CD4-positive, alpha-beta T cell (primary cell): ENCODE measurements around the gene AIFM2. TPM values are rescaled to one million over a fixed set of nuclear protein-coding genes. Genes with fewer than 3 reads are reported as not detected.

Experiments
- ATAC-seq: fragments of 200-7000 bp; cut with Tn5 transposase; one replicate; pipeline ENCODE4 v1.10.0; 2022; ENCODE audit warnings: mild to moderate bottlenecking; ENCODE audit not compliant: poor library complexity
- CTCF ChIA-PET: fragments of 350-600 bp; sonication (Branson Sonifier 250); formaldehyde crosslinking; loops from one replicate; lab custom pipeline; 2021; ENCODE audit warnings: antibody characterized with exemption, inconsistent platforms; lab: Charles Lee
- POLR2A ChIA-PET: fragments of 350-600 bp; sonication (Branson Sonifier 250); formaldehyde crosslinking; loops from one replicate; lab custom pipeline; 2021; ENCODE audit warnings: antibody characterized with exemption, inconsistent platforms; lab: Charles Lee
- DNase-seq, 14 experiments: peaks; one replicate each; pipeline ENCODE4 v3.0.0-alpha.2; 2013 to 2020; ENCODE audit warnings: mixed read lengths in 2 of 14
- H3K27ac ChIP-seq, 2 donors: one replicate each; pipeline versions ENCODE4 v1.5.1 to v1.7.0; 2013; ENCODE audit warnings: low read length in 2 of 2, low read depth in 1 of 2, mild to moderate bottlenecking in 1 of 2
- H3K27me3 ChIP-seq, 2 experiments: 1 replicate in 1 of 2; 2 replicates in 1 of 2; pipeline versions ENCODE4 v1.6.1 to v1.7.0; 2013; ENCODE audit warnings: low read length in 2 of 2, control low read depth in 1 of 2, mild to moderate bottlenecking in 1 of 2, moderate library complexity in 1 of 2; ENCODE audit not compliant: insufficient read depth in 2 of 2, control insufficient read depth in 1 of 2
- H3K36me3 ChIP-seq: one replicate; pipeline ENCODE4 v1.6.1; 2013; ENCODE audit warnings: low read length, control low read depth; ENCODE audit not compliant: insufficient read depth
- H3K4me1 ChIP-seq: one replicate; pipeline ENCODE4 v1.6.1; 2013; ENCODE audit warnings: low read length, control low read depth; ENCODE audit not compliant: insufficient read depth
- H3K4me3 ChIP-seq: one replicate; pipeline ENCODE4 v1.5.1; 2013; ENCODE audit warnings: mild to moderate bottlenecking, low read length, moderate library complexity
- H3K9me3 ChIP-seq, 2 experiments: 1 replicate in 1 of 2; 2 replicates in 1 of 2; pipeline versions ENCODE4 v1.6.1 to v1.7.0; 2013; ENCODE audit warnings: low read length in 2 of 2, mild to moderate bottlenecking in 2 of 2, control low read depth in 1 of 2, moderate library complexity in 1 of 2; ENCODE audit not compliant: control insufficient read depth in 1 of 2, insufficient read depth in 1 of 2
- H3K27ac Mint-ChIP-seq: one replicate; pipeline ENCODE4 v1.8.0; 2020; ENCODE audit warnings: mixed read lengths
- H3K27me3 Mint-ChIP-seq: one replicate; pipeline ENCODE4 v1.8.0; 2021; ENCODE audit warnings: mixed read lengths
- H3K36me3 Mint-ChIP-seq: one replicate; pipeline ENCODE4 v1.8.0; 2021; ENCODE audit warnings: low read depth, mixed read lengths
- H3K4me1 Mint-ChIP-seq: one replicate; pipeline ENCODE4 v1.8.0; 2021; ENCODE audit warnings: low read depth, mixed read lengths
- H3K4me3 Mint-ChIP-seq: one replicate; pipeline ENCODE4 v1.8.0; 2020; ENCODE audit warnings: mild to moderate bottlenecking, mixed read lengths
- H3K9me3 Mint-ChIP-seq: one replicate; pipeline ENCODE4 v1.8.0; 2020; ENCODE audit warnings: mixed read lengths
- intact Hi-C, 2 experiments: fragments of 100-400 bp; cut with DNase I in 1 of 2; cut with micrococcal nuclease in 1 of 2; formaldehyde crosslinking; loops; one replicate each; pipeline versions ENCODE4 v1.15.1 to v1.9.0; 2023 to 2025; cut with DNase I, micrococcal nuclease
- total RNA-seq, 174 experiments: library from RNA in 2 of 174; stranded (reverse) in 2 of 174; gene quantifications; one replicate each; pipeline ENCODE4 v1.2.3 and lab custom pipeline; 2021 to 2026
- TF ChIP-seq, protein P1 (sequence below): fragments of 200-600 bp; IDR thresholded peaks from one replicate; pipeline ENCODE4 v1.8.0; 2022; ENCODE audit warnings: antibody characterized with exemption, mild to moderate bottlenecking

Gene AIFM2
- total RNA-seq, 2 experiments from 2014 or later: 2.3 to 2.5 TPM

DNA sequence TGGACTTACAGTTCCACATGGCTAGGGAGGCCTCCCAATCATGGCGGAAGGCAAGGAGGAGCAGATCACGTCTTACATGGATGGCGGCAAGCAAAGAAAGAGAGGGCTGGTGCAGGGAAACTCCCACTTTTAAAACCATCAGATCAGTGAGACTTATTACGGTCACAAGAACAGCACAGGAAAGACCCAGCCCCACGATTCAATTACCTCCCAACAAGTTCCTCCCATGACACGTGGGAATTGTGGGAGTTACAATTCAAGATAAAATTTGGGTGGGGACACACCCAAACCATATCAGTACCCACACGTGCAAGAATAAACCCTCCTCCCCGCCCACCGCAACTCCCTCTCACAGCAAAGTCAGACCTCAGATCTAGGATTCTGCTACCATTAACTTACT lies 4.5 kb upstream of the AIFM2 start:
- no peak overlapping the region for H3K27ac ChIP-seq
- Mint-ChIP-seq H3K4me3 (no peak overlapping the region), H3K4me1 (peaks cover 19% of the 10 kb centered on the region), H3K27ac (no peak overlapping the region), H3K27me3 (peaks cover under 1% of the 10 kb centered on the region), H3K36me3 (peaks cover 20% of the 10 kb centered on the region), H3K9me3 (no peaks in the 10 kb centered on the region)
- intact Hi-C loops: no loop called here
- H3K36me3 ChIP-seq: peaks cover 11% of the 10 kb centered on the region
- ChIA-PET CTCF (no interaction called here), POLR2A (no interaction called here)
- no peak overlapping the region for H3K4me3 ChIP-seq
- TF ChIP-seq, protein P1, sequence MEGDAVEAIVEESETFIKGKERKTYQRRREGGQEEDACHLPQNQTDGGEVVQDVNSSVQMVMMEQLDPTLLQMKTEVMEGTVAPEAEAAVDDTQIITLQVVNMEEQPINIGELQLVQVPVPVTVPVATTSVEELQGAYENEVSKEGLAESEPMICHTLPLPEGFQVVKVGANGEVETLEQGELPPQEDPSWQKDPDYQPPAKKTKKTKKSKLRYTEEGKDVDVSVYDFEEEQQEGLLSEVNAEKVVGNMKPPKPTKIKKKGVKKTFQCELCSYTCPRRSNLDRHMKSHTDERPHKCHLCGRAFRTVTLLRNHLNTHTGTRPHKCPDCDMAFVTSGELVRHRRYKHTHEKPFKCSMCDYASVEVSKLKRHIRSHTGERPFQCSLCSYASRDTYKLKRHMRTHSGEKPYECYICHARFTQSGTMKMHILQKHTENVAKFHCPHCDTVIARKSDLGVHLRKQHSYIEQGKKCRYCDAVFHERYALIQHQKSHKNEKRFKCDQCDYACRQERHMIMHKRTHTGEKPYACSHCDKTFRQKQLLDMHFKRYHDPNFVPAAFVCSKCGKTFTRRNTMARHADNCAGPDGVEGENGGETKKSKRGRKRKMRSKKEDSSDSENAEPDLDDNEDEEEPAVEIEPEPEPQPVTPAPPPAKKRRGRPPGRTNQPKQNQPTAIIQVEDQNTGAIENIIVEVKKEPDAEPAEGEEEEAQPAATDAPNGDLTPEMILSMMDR: no peak
- H3K4me1 ChIP-seq: peaks cover 11% of the 10 kb centered on the region
- no peak for DNase-seq
- no peak for ATAC-seq
- H3K9me3 ChIP-seq: no peaks in the 10 kb centered on the region
- peaks cover 0 to 3% of the 10 kb centered on the region in 2 experiments for H3K27me3 ChIP-seq

DNA sequence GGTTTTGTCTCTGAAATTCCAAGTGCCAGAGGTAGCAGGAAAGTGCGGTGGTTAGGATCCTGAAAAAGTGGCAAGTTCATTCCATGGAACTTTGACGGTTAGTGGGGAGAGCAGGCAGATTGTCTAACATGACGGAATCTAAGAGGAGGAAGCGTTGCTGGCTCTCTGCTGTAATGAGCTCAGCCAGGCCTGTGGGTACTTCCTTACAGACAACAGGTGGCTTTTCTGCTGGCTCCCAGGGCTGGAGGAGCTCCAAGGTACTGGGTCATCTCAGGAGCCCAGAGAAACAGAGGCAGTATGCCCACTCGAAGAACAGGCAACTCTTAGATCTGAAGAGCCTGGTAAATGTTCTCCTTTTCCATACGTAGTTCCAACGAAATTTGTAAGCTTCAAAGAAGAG lies 3.1 kb upstream of the AIFM2 start:
- intact Hi-C loops: no loop called here
- Histone ChIP-seq H3K4me1 (peaks cover 19% of the 10 kb centered on the region), H3K27ac (no peak overlapping the region), H3K4me3 (no peak overlapping the region), H3K9me3 (no peaks in the 10 kb centered on the region), H3K36me3 (peaks cover 8% of the 10 kb centered on the region), H3K27me3 (peaks cover 0 to 4% of the 10 kb centered on the region in 2 experiments)
- H3K36me3 Mint-ChIP-seq: peaks cover 16% of the 10 kb centered on the region
- TF ChIP-seq, protein P1: no peak
- no peak overlapping the region for H3K4me3 Mint-ChIP-seq
- H3K4me1 Mint-ChIP-seq: peaks cover 20% of the 10 kb centered on the region
- CTCF ChIA-PET: no interaction called here
- no peaks in the 10 kb centered on the region for H3K9me3 Mint-ChIP-seq
- no peak for DNase-seq
- peaks cover 6% of the 10 kb centered on the region for H3K27me3 Mint-ChIP-seq
- ATAC-seq: no peak
- POLR2A ChIA-PET: interaction anchor here (1.3 kb wide), 1 partner anchor 11 kb away, joined by 4 read pairs; the partner anchor contains the start of gene TYSND1
- H3K27ac Mint-ChIP-seq: no peak overlapping the region

DNA sequence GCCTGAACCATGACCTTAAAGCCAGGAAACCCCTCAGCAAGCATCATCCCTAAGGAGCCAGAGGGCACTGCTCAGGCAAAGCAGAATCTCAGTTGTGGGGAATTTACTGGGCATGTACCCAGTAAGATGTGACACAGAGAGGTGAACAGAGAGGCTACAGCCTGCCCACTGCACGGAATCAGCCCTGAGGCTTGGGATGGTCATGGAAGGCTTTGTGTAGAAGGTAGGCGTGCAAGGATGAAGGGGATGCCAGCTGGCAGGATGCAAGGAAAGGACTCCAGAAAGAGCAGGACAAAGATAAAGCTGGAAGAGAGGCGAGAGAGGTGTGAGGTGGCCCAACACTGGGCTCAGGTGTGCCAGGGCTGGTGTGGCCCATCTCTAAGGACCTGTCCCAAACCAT lies 2.4 kb upstream of the AIFM2 start:
- H3K36me3 ChIP-seq: peaks cover 8% of the 10 kb centered on the region
- H3K9me3 Mint-ChIP-seq: no peaks in the 10 kb centered on the region
- ATAC-seq (no peak), DNase-seq (no peak)
- TF ChIP-seq, protein P1: no peak
- peaks cover 11% of the 10 kb centered on the region for H3K36me3 Mint-ChIP-seq
- POLR2A ChIA-PET: no interaction called here
- peaks cover 19% of the 10 kb centered on the region for H3K4me1 ChIP-seq
- no peak overlapping the region for H3K27ac ChIP-seq
- no peak overlapping the region for H3K4me3 Mint-ChIP-seq
- peaks cover 20% of the 10 kb centered on the region for H3K4me1 Mint-ChIP-seq
- no peak overlapping the region for H3K4me3 ChIP-seq
- no peak overlapping the region for H3K27ac Mint-ChIP-seq
- CTCF ChIA-PET: no interaction called here
- H3K9me3 ChIP-seq: no peaks in the 10 kb centered on the region
- peaks cover 6% of the 10 kb centered on the region for H3K27me3 Mint-ChIP-seq
- intact Hi-C loops: no loop called here
- peaks cover 0 to 4% of the 10 kb centered on the region in 2 experiments for H3K27me3 ChIP-seq
